Measurements from ENCODE around the gene GRIK2.
"Not testable (repeated sequence)": the region's sequence is repeated elsewhere in the genome, so short reads cannot be mapped to it uniquely, and the experiment has no call there.

GRIK2 gene

DNA sequence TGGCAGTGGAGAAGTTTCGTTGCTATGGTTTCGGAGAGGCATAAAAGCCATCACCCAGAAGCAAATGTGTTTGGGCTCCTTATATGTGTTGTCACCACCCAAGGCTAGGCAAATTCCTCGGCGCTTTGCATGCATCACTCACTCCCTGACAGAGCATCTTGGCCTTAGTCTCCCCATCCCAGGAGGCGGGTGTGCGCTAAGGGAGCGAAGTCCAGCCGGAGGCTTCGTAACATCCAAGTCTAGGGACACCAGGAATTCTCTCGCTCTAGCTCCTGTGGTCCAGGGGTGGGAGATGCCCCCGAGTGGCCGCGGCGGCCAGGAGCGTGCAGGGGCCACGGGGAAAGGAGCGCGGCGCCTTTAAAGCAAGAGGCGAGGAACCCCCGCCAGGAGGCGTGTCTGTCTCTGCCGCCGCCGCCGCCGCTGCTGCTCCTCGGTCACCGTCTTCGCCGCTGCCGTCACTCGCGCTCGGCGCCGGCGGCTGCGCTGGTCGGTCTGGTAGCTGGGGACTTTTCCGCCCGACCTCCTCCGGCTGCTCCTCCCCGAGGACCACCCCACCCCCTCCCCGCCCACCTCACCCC lies at the start of gene GRIK2:
GRIK2 (plus strand) TSS at position 458 of the 578 bp plus-strand sequence.
- in situ Hi-C loops (cut with MboI; ENCODE audit: low sequenced_read_pairs): no loop called here

DNA sequence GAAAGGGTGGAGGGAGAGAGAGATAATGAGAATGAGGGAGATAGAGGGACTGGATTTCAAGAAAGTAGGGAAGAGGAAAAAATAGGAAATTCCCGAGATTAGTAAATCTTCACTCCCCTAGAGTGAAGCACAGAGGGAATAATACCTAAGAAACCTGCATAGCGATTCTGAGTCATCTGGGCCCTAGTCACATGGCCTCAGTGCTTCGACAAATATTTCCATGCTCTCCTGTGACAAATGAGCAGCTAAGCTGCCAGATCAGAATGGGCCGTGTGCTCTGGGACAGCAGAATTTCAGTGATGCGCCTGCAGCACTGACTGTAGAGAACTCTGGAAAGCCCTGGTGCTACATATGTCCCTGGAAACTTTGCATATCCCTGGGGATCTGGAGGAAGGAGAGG lies 48.6 kb upstream of the GRIK2 start:
- in situ Hi-C loops (cut with MboI; ENCODE audit: low sequenced_read_pairs): no loop called here

DNA sequence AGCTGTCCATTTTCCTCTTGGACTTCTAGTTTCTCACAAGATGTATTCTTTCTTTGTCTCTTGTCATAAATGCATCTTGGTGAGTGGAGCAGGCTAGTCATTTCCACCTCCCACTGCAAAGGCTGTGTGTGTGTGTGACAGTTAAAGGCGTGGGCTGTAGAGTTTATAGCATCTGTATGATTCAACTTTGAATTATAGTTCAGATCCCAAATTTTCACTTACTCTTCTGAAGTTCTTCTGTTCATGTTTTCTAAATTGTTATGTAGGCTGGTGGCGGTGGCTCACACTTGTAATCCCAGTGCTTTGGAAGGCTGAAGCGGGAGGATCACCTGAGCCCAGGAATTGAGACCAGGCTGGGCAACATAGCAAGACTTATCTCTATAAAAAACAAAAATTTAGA lies 44.7 kb upstream of the GRIK2 start:
- in situ Hi-C loops (cut with MboI; ENCODE audit: low sequenced_read_pairs): no loop called here

DNA sequence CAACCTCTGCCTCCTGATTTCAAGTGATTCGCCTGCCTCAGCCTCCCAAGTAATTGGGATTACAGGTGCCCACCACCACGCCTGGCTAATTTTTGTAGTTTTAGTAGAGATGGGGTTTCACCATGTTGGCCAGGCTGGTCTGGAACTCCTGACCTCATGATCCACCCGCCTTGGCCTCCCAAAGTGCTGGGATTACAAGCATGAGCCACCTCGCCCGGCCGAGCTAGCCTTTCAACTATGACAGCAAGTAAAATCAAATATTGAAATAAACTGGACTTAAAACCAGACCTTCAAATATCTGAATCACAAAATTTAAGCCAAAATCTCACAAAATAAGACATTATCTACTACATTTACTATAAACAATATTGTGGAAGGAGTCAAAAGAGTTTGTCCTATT lies 42.9 kb upstream of the GRIK2 start:
- in situ Hi-C loops (cut with MboI; ENCODE audit: low sequenced_read_pairs): not testable (repeated sequence)

DNA sequence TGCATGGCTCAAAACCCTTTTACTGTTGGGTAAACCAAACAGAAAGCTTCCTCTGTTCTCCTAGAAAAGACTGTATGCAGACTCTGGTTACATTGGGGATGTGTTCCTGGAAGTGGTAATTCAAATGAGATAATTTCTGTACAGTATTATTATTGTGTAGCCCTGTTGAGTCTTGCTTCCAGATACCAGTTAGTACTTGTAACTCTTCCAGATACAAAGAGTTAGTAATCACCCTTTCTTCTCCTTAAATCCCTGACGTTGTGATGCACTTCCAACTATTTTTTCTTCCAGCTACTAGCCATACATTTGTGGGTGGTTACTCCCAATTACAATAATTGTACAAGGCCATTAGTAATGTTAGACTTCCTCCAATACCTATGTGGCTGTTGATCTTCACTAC lies 42.3 kb upstream of the GRIK2 start:
- in situ Hi-C loops (cut with MboI; ENCODE audit: low sequenced_read_pairs): no loop called here

DNA sequence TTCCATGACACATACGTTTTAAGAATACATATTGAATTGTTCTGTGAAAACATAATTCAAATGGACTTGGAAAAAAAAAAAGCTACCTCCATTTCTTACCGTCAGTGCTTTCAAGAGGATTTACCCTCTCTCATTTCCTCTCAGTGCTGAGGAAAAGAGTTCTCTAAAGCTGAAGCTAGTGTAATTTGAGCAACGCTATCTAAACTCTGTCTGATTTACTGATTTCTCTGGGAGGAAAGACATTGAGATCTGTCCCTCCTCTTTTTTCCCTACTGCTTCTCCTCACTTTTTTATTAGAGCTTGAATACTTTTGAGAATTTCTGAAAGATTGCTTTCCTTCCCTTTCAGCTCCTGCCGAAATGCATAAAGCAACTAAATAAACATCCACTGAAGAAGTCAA lies 41.2 kb upstream of the GRIK2 start:
- in situ Hi-C loops (cut with MboI; ENCODE audit: low sequenced_read_pairs): no loop called here

DNA sequence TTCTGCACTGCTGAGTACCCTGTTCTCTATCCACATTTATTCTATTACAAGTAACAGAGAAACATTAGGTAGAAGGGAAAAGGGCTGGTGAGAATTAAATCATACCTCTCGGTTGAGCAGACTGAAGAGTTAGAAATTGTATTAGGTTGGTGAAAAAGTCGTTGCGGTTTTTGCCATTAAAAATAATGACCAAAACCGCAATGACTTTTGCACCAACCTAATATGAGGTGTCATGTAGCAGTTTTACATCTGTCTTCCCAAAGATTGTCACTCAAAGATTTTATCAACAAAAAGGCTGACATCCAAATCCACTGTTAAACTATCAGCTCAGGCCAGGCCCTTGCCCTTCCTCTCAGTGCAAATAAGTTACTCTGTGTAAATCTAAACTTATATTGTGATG lies 28.3 kb upstream of the GRIK2 start:
- in situ Hi-C loops (cut with MboI; ENCODE audit: low sequenced_read_pairs): no loop called here

DNA sequence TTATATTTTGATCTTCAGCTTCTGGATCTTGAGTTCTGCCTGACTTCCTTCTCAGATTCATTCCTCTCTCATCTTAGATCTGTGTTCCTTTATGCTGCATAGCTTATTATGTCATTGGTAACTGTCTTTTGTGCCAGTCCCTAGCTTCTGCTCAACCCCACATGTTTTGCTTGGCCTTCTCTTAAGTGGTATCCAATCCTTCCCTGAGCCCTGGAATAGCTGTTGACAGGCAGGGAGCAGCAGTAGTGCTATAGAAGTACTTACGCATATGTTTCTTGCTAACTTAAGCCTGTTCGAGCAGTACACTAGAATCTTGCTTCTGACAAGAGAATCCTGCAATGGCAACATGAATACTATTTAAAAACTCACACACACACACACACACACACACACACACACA lies 13.6 kb upstream of the GRIK2 start:
- in situ Hi-C loops (cut with MboI; ENCODE audit: low sequenced_read_pairs): no loop called here

DNA sequence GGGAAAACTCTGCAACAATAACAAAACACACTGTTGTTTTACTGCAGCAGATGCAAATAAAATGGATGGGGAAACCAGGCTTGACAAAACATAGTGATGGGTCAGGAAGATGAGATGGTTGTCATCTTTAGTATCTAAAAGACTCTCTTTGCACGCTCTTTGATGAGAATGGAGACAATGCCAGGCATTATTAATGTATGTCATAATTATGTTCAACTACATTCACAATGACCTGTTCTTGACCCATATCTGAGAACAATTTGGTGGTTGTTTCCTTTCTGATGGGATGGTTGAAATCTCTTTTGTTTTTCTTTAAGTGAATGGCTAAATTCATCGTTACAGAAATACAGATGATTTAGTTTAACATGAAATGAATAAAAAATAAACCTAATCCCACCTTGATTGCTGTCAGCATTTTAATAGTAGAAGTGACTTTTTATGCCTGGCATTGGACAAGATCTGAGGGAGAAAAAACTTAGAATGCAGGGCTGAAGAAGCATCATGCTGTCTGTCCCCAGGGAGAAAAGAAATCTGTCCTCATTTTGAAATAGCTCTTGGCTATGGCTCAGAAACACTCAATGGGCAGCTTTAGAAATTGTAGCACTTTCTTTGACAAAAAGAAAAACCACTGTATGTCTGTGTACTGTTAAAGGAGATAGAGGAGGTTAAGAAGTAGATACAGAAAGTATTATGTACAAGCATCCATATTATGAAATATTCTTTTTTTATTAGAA lies 12.4 kb upstream of the GRIK2 start:
- in situ Hi-C loops (cut with MboI; ENCODE audit: low sequenced_read_pairs): no loop called here

DNA sequence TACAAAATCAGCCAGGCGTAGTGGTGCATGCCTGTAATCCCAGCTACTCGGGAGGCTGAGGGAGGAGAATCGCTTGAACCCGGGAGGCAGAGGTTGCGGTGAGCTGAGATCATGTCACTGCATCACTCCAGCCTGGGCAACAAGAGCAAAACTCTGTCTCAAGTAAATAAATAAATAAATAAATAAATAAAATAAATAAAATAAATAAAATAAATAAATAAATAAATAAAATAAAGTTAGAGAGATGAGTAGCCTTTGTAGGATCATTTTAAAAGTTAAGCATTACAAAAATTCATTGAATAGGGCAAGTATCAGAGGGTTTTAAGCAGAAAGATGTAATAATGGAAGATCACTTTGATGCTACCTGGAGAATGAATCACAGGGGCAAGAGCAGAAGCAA lies 9.8 kb upstream of the GRIK2 start:
- in situ Hi-C loops (cut with MboI; ENCODE audit: low sequenced_read_pairs): not testable (repeated sequence)

DNA sequence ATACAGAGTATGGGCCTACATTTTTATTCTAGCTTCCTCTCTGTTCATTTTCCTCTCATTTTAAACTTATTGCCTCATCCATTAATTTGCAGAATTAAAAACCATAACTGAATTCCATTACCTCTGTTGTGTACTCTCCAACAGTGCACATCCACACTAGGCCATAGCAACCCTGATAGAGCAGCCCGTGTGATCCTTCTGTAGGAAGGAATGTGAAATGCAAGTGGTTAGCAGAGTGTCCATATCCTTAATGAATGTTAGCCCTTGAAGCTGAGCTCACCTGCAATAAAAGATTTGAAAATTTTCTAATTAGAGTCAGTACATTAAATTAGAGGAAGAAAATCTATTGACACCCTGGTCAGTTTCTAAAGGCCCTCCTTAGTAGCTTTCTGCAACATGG lies 6.5 kb upstream of the GRIK2 start:
- in situ Hi-C loops (cut with MboI; ENCODE audit: low sequenced_read_pairs): no loop called here

DNA sequence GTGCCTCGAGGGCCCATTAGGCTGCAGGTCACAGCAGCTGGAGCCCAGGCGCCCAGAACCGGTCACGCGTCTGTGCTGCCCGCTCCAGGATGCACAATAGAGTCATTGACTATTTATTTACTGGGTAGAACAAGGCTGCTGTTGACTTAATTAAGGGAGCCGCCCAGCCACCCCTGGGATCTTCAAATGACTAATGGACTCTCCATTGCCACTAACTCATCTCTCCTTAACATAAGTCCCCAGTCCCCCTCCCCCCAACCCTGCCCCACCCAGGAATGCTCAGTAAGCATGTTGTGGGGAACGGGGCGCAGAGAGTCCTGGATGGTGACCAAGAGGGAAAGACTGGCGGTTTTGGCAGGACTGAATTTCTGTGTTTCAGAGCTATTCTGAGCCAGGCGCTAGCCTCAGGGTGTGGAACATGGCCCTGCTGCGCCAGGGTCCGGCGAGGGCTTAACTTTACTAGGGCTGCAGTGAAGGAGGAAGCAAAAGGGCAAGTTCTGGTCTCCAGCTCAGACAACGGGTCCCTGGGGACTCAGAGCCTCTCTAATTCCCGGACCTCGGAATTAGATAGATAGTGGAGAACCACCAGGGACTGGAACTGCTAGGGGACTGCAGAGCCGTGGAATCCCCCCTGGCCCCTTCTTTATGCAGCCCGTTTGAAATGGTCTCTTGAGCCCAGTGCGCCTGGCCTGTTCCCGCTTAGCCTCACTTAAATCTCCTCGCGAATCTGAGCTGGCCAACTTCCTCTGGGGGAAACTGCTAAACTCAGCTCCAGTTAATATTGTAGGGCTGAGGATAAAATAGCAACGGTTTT lies 1.5 kb upstream of the GRIK2 start:
- in situ Hi-C loops (cut with MboI; ENCODE audit: low sequenced_read_pairs): no loop called here

DNA sequence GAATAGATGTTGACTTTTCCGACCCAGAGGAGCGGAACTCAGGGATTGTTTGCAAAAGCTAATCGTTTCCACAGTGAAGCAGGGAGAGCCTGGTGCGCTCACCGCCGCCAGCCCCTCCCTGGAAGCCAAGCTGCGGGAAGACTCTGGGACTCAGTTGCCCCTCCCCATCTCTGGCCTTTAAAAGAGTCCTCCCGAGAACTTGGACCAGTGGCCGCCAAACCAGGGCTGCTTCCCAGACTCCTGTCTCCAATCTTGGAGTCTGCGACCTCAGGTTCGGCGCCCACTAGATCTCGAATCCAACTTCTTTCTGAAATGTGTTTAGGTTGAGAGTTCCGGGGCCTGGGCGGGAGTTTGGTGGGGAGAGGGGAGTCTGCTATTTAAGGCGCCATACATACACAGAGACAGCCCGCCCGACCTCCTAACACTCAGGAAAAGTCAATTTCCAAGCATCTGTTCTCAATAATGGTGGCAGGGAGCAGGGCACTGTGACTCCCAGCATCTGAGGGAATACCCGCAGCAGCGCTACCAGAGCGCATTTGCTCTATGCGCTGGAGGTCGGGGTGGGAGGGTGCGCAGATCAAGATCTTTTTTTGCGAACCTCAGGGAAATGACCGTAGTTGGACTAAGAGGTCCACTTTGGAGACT lies 800 bp upstream of the GRIK2 start:
- in situ Hi-C loops (cut with MboI; ENCODE audit: low sequenced_read_pairs): no loop called here

DNA sequence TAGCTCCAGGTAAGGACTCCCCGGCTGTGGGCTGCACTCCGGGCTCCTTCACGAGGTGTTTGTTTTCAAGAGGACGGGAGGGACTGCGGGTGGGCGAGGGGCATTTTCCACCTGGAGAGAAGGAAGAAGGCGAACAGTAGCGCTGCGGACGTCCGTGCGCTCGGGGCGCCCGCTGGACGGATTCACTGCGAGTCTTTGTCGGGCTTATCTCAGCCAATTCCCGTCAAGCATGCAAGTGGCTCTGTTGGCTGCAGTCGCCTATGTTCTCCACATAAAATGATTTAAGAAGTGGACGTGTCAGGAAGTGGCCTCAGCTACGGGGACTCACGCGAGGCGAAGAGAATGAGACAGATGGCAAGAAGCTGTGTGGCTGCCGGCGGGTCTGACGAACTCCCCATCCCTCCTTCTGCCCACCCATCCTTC lies 332 bp downstream of the GRIK2 start:
- in situ Hi-C loops (cut with MboI; ENCODE audit: low sequenced_read_pairs): no loop called here

DNA sequence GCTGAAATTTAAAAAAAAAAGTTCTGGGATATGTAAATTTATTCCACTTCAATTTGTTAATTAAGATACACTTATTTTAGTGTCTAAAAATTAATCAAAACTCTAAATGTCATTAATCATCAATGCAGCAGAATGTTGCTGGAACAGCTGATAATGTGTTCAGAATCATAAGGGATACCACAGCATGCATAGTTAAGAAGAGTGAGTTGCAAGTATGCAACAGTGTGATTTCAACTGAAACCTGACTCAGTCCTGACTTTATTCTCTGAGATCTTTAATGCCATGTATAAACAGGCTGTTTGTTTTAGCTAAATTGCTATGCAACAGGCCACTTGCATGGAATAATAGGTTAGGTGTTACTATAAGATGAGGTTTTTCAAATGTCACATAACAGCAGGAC lies 1.4 kb downstream of the GRIK2 start:
- in situ Hi-C loops (cut with MboI; ENCODE audit: low sequenced_read_pairs): no loop called here

DNA sequence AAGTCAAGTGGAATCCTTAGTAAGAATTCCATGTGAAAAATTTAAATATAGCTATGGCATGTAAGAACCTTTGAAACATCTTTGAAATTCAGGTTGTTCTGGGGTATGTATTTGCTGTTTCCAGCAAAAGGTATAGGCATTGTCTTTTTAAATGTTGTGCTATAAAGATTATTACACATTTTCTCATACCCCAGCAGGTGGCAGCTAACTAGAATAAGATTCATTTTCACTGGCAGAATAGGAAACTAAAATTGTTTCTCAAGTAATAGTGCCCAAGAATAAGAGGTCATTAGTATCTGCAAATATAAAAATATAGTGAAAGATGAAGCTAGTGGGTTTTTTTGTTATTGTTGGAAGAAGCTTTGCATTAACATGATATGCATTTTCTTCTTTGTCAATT lies 1.8 kb downstream of the GRIK2 start:
- in situ Hi-C loops (cut with MboI; ENCODE audit: low sequenced_read_pairs): no loop called here

DNA sequence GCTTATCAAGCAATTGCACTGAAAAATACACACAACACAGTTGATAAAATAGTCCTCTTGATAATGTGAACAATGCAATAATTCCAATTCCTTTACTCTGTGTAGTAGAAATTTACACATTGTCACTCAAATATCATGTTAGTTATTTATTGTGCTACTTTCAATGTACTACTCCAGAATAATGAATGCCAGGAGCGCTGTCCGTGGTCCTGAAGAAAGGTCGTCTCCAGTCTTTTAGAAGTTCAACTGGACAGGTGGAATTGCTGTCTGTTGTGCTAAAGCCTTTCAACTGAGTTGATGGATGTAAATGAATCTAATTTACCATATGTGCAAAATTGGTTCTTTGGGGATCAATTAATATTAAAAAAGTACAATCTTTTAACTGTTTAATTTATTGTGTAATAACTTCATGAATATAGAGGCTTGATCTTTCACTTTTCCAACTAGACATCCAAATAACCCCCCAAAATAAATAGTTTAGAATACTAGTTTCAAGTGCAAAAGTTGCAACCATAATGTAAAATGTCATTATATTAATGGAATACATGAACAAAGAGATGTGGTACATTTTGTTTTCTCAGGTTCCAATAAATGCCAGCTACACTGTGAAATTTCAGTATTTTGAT lies 3.2 kb downstream of the GRIK2 start:
- in situ Hi-C loops (cut with MboI; ENCODE audit: low sequenced_read_pairs): no loop called here

DNA sequence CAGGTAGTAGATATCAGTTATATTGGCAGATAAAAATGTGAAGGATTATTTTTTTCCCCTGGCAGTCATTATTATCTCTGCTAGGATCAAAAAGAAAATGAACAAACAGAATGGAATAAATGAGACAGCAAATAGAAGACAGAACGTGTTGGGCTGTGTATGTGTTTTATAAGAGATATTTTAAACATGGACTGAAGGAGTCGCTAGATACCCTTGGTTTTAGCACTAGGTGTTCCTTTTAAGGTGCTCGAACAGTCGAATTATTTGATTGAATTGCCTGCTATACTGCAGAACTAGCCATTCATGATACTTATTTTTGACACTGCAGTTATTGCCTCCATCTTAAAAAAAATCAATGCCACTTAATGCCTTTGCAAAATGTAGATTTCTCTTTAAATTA lies 3.7 kb downstream of the GRIK2 start:
- in situ Hi-C loops (cut with MboI; ENCODE audit: low sequenced_read_pairs): no loop called here

DNA sequence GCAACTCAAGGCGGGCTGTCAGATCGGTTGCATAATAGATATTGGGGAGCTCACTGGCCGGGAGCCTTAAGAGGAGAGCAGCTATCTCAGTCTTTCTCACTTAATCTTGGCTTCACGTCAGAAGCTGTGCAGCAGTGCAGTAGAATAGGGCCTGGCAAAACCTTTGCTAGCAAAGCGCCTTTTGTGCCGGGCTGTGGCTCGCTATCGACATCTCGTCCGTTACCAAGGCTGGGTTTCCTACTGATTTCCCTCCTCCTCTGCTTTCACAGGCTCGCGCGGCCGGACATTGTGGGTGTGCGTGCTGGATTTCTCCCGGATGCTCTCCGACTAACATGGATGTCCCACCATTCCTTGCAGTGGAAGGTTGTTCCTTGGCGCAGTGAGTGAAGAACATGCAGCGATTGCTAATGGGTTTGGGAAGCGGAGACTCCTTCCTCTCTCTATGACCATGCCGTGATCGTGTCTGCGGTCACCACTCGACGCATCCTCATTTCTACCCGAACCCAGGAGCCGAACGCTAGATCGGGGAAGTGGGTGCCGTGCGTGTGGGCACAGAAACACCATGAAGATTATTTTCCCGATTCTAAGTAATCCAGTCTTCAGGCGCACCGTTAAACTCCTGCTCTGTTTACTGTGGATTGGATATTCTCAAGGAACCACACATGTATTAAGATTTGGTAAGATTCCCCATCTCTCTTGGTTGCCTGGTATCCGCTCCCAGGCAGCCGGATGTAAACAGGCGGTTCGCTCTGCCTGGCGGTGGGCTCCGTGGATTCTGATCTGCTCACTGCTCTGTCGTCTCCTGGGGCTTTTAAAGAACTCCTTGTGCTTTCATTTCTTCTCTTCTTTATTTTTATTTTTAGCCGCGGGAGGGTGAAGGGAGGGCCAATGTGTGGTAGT lies 5.5 kb downstream of the GRIK2 start:
- in situ Hi-C loops (cut with MboI; ENCODE audit: low sequenced_read_pairs): no loop called here

DNA sequence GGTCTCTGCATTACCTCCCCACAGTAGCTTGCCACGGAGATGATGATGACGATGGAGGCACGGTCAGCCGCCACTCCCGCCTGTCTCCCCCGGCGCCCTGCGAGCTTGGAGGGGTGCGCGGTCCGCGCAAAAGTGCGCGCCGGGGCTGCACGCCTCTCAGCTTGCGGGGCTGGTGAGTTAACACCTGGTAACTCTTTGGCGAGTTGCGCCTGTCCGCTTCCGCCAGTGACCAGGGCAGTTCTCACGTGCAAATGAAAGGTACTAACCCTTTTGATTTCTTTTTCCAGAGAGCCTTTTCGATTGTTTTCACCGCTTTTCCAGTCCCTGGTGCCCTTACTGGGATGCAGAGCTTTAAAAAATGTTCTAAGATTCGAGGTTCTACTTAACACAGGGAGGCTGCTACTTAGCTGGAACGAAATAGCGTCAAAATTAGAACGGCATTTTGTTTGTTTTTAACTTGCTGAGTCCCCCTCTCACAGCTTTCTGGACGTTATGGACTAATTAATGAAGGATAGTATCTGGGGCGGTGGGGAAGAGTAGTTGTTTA lies 6.2 kb downstream of the GRIK2 start:
- in situ Hi-C loops (cut with MboI; ENCODE audit: low sequenced_read_pairs): no loop called here
